Esophagus muscularis mucosa (tissue), 4 donors: ENCODE results near the gene TMEM255B.

Source experiments
- CTCF ChIP-seq, 3 experiments: fragments of 200-600 bp in 2 of 3; fragments of 450-650 bp in 1 of 3; sonication (generic) in 2 of 3; IDR thresholded peaks; one replicate each; pipeline ENCODE4 v1.5.1; 2017 to 2019; ENCODE audit warnings: antibody characterized with exemption in 3 of 3, mild to moderate bottlenecking in 2 of 3, moderate library complexity in 1 of 3
- EP300 ChIP-seq: sonication (generic); formaldehyde crosslinking; IDR thresholded peaks from one replicate; pipeline ENCODE4 v1.6.1; 2017; ENCODE audit warnings: antibody characterized with exemption
- POLR2A ChIP-seq: fragments of 450-650 bp; IDR thresholded peaks from one replicate; pipeline ENCODE4 v1.6.1; 2017; ENCODE audit warnings: antibody characterized with exemption, moderate library complexity, mild to moderate bottlenecking, low read depth
- POLR2AphosphoS5 ChIP-seq, 2 donors: sonication (generic); formaldehyde crosslinking; IDR thresholded peaks; one replicate each; pipeline ENCODE4 v1.6.1; 2017; ENCODE audit warnings: antibody characterized with exemption in 2 of 2

GRCh38 chr13:113751491-113751890, 7.5 kb upstream of the TMEM255B start:
- TF ChIP-seq CTCF (IDR thresholded peaks at IDR 0.05), result no peak
- TF ChIP-seq POLR2A, result no peak
- no peak for TF ChIP-seq POLR2AphosphoS5 (IDR thresholded peaks at IDR 0.05)
- TF ChIP-seq EP300, result no peak
